ENCODE results near the gene ATP6V0A1.

Gene ATP6V0A1

DNA sequence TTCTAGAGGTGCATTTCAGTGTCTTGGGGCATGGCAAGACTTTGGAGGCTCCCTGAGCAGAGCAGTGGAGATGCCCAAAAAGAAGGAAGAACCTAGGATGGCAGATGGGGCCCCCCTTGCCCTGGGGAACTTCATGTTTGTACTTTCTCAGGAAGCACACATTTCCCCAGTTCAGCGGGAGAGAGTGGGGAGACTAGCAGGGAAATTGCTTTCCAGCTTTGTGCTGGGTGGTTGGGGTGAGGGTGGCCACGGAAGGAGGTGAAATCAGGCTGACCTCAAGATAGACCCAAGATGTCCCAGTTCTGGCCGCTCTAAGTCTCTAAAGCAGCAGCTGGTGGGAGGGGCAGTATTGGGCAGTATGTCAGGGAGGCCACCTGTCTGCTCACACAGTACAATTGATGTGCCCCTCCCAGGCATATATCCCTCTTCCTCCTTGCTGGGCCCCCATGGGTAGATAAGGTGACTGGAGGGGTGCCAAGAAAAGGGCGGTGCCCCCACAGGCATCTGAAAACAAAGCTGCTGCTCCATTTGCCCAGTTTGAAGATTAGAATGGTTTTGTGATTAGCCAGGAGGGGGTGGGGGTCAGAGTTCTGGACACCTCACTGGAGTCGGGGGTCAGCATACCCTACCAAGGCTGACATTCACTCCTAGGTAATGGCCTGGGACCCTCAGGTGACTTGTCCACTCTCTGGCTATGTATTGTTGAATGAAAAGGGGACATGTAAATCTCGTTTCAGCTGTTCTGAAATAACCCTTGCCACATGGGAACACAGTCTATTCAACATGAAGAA is 60.3 kb downstream of the ATP6V0A1 start:
- no peak for DNase-seq (ENCODE audit: low read depth in 2 of 2)

DNA sequence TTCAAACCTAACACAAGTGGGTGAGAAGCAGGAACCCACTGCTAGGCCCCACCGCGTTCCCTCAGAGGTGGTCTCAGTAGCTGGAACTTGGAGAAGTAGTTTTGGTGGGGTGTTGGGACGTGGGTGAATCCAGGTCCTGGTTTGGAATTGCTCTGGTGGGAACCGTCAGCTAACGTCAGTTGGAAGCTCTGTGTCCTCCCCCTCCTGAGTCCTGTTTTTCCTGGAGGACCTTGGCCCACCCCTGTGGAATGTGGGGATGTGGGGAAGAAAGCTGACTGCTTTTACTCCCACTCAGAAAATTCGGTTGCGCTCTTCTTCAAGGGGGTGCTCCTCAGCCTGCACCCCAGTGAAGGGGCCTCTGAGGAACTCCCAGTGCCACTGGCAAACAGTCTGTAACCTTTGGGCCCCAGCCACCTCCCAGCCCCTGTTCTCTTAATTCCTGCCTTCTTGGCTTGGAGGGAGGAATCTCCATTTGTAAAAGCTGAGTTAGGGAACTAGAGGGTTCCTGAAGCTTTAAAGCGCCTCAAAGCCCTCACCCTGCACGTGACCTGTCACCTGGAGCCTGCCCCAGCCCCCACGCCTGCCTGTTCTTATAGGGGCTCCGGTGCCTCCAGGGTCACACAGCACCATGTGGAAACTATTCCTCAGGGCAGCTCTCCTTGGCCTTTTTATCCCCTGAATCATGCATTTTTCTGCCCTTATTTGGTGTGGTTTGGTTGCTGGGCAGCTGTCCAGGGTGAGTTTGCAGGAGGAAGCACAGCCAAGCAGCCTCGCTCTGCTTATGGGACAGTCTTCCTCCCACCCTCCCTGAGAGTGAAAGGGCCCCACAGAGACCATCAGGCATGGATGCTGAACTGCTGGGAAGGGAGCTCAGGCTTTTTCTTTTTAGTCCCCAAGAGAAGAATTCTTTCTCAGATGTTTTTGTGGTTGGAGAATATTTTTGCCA is 61.1 kb downstream of the ATP6V0A1 start:
- DNase-seq (ENCODE audit: low read depth in 2 of 2), result no peak

DNA sequence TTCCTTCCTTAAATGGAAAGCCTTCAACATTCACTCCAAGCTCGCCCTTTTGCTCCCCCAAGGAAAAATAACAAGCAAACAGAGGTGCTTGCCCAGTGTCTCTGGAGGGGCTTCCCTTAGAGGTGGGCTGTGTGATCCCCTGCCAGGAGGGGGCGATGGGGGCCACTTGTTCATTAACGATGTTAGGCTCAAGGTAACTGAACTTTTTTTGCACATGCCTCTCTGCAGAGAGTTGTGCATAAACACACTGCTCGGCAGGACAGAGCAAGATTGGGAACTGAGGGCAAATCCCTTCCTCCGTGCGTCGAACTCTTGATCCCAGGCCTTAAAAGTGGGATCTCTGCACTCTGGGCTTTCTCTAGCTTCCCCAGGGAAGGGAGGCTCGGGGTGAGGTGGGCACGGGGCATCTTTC is 61.9 kb downstream of the ATP6V0A1 start:
- DNase-seq (ENCODE audit: low read depth in 2 of 2), result no peak

DNA sequence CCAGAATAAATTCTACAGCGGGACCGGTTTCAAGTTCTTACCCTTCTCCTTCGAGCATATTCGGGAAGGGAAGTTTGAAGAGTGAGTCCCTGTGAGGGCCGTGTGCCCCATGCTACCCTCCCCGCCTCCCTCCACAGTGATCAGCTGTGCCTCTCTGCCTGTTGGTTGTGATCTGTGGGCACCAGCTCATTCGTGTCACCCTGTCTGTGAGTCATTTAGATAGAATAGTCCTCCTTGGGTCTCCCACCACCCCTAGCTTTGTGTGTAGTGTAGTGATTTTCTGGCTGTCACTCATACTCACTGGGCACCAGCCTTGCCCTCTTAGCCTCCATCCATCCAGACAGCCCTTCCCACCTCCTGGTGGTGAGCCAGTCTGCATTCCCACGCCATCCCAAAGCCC is 62.4 kb downstream of the ATP6V0A1 start:
- no peak for DNase-seq (ENCODE audit: low read depth in 2 of 2)

DNA sequence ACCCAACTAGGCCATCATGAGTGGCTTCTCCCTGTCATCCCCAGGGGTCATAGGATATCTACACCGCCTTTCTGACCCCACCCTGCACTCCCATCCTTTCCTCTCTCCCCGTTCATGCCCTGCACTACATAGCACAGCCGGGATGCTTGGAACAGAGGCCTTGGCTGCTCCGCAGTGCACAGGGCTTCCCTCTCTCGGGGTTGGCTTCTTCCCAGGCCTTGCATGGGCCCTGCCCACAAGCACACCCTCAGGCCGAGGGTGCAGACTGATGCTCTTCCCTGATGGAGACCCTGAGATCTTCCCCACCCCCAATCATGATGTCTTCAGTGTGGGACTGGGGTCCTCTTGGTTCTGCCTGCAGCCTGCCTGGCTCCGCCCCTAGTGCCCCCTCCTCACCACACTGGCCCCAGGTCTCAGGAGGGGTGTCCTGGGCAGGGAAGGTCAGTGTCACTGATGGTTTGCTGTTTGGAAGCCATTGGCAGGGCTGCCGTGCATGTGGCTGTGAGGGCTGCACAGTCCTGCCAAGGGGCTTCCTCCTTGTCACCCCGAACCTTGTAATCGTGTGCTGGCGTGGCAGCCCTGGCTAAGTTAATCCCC is 63.1 kb downstream of the ATP6V0A1 start:
- no peak for DNase-seq (ENCODE audit: low read depth in 2 of 2)

DNA sequence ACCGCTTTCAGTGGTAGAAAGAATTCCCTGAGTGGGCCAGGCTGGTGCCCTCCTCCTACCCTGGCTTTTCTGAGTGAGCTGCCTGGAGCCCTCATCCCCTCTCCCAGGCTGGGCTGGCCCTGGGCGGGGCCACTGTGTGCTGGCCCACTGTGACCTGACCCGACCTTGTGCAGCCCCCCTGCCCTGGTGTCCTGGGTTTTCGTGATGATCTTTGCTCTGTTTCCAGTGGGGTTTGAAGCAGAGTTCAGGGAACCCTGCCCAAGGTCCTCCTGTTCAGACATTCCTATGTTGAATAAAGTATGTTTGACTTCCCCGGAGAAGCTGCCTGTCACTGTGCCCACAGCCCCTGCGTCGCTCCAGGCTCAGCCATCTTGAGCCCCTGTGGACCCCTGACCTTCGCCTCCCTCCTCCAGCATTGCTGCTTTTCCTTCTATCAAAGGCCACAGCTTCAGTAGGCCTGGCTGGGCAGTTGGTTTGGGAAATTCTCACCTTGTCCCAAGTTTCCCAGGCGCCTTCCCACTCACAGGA is 63.6 kb downstream of the ATP6V0A1 start:
- no peak for DNase-seq (ENCODE audit: low read depth in 2 of 2)

DNA sequence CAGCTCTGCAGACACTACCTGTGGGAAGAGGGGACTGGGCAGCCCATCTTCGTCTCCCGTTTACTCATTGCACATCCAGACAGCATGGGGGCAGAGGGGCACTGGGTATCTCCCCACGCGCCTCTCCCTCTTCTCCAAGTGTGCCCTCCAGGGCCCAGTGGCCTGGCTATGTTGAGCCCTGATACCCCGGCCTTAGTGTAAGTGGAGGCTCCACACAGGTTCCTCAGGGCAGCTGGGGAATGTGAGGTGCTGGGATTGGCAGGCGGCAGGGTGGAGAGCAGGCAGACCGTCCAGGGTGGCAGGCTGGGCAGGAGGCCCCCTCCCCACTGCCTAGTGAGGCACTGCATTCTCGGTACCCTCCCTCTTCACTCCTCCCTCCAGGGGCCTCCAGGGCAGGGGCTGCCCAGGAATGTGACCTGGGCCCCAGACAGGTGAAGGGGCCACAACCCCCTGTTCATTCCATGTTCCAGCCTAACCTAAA is 64.2 kb downstream of the ATP6V0A1 start:
- no peak for DNase-seq (ENCODE audit: low read depth in 2 of 2)

DNA sequence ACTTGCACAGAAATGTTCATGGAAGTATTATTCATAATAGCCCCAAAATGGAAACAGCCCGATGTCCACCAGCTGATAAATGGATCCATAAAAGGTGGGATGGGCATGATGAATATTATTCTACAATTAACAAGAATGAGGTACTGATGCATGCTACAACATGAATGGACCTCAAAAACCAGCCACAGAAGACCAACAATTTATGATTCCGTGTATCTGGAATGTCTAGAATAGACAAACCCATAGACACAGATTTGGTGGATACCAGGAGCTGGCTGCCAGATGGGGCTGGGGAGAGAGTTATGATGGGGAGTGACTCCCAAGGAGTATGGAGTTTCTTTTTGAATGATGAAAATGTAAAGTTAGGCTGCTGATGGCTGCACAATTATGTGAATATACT is 66.5 kb downstream of the ATP6V0A1 start:
- DNase-seq (ENCODE audit: low read depth in 2 of 2), result no peak

DNA sequence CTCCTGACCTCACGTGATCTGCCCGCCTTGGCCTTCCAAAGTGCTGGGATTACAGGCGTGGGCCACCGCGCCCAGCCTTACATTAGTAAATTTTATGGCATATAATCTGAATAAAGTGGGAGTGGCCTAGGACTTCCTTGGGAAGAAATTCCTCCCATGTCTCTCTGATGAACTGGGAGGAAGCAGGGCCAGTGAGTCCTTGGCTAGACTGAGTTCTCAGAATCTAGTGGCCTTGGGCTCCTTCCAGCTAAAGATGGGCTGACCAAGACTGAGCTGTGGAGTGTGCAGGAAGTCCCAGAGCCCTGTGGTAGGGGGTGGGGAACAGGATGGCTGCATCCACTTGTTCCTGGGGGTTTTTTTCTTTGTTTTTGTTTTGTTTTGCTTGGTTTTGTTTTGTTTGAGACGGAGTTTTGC is 67.4 kb downstream of the ATP6V0A1 start:
- DNase-seq (ENCODE audit: low read depth in 2 of 2), result no peak

DNA sequence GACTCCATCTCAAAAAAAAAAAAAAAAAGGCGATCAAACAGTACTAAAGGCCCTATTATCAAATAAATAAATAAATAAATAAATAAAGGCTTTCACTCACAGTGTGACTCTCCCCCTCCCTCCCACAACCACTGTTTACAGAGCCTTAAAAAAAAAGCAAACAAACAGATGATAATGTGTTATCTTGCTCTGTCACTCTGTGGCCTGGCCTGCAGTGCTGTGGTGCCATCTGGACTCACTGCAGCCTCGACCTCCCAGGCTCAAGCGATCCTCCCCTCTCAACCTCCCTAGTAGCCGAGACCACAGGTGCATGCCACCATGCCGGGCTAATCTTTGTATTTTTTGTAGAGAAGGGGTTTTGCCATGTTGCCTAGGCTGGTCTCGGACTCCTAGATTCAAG is 69.3 kb downstream of the ATP6V0A1 start:
- DNase-seq (ENCODE audit: low read depth in 2 of 2), result no peak

DNA sequence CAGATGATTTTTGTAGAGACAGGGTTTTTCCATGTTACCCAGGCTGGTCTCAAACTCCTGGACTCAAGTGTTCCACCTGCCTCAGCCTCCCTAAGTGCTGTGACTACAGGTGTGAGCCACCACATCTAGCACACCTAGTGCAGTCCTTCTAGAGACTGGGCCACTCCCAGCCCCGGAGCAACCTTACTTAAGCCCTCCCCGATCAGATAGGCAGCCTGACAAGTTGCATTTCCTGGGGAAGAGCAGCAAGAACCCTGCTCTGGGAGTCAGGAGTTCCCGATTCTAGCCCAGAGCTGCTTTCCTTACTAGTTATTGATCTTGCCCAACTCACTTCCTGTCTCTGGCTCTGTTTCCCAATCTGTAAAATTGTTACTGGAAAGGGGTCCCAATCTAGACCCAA is 70.4 kb downstream of the ATP6V0A1 start:
- DNase-seq (ENCODE audit: low read depth in 2 of 2), result no peak

DNA sequence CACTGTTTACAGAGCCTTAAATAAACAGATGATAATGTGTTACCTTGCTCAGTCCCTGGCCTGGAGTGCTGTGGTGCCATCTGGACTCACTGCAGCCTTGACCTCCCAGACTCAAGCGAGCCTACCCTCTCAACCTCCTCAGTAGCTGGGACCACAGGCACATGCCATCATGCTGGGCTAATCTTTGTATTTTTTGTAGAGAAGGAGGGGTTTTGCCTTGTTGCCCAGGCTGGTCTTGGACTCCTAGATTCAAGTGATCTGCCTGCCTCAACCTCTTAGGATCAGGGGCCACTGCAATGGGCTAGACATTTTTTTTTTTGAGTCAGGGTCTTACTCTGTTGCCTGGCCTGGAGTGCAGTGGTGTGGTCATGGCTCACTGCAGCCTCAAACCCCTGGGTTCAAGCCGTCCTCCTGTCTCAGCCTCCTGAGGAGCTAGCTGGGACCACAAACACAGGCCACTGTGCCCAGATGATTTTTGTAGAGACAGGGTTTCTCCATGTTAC is 72.3 kb downstream of the ATP6V0A1 start:
- DNase-seq (ENCODE audit: low read depth in 2 of 2), result no peak

DNA sequence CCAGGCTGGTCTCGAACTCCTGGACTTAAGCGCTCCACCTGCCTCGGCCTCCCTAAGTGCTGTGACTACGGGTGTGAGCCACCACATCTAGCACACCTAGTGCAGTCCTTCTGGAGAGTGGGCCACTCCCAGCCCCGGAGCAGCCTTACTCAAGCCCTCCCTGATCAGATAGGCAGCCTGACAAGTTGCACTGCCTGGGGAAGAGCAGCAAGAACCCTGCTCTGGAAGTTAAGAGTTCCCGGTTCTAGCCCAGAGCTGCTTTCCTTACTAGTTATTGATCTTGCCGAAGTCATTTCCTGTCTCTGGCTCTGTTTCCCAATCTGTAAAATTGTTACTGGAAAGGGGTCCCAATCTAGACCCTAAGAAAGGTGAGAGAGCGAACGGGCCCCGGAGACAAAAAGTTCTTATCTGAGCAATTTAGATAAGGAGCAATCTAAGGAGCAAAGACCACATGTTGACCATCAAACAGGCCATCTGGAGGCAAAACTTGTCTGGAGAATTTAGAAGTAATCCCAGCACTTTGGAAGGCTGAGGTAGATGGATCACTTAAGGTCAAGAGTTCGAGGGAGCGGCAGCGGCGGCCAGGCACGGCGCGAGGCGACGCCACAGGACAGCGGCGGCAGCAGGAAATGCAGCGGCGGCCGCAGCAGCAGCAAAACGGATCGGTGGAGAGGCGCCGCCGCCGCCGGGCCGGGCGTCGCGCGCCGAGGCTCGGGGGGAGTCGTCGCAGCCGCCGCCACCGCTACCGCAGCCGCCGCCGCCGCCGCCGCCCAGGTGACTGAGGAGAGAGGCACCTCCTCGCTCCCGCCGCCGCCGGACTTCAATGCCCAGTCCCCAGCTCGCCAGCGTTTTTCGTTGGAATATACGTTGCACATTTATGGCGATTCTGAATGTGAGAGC is 73.0 kb downstream of the ATP6V0A1 start:
- DNase-seq (ENCODE audit: low read depth in 2 of 2), result no peak

DNA sequence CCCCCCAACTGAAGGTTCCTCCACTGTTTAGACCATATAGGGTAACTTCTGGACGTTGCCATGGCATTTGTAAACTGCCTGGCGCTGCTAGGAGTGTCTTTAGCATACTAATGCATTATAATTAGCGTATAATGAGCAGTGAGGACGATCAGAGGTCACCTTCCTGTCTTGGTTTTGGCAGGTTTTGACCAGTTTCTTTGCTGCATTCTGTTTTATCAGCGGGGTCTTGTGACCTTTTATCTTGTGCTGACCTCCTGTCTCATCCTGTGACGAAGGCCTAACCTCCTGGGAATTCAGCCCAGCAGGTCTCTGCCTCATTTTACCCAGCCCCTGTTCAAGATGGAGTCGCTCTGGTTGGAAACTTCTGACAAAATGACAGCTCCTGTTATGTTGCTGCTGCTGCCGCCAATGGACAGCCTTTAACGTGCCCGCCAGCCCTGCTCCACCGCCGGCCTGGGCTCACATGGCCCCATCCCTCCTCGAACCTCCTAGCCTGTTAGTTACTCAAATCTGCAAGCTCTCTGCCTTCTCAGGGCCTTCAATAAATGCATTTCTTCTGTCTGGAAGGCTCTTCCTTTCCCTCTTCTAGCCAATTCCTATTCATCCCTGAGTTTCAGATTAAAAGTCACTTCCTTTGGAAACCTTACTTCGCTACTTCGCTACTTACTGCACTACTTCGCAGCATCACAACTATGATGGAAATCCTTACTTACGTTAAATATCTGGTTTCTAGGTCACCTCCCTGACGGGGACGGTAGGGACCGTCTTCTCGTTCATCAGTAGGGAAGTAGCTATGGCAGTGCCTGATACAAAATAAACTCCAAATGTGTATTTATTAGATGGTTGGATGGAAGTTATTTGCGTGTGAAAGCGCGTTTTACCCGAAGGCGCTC is 76.7 kb downstream of the ATP6V0A1 start:
- no peak for DNase-seq (ENCODE audit: low read depth in 2 of 2)

DNA sequence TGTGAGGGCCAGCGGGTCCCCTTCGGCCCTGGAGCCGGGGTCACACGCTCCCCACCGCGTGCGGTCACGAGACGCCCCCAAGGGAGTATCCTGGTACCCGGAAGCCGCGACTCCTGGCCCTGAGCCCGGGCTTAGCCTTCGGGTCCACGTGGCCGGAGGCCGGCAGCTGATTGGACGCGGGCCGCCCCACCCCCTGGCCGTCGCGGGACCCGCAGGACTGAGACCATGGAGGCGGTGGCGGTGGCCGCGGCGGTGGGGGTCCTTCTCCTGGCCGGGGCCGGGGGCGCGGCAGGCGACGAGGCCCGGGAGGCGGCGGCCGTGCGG is 77.3 kb downstream of the ATP6V0A1 start, which contains the start of gene NAGLU:
Gene NAGLU (plus strand): TSS at position 194 of the 324 bp plus-strand sequence. CDS start 32 bp downstream, at position 226.
- peak; percentile 65 to 74 for DNase-seq (ENCODE audit: low read depth in 2 of 2)

DNA sequence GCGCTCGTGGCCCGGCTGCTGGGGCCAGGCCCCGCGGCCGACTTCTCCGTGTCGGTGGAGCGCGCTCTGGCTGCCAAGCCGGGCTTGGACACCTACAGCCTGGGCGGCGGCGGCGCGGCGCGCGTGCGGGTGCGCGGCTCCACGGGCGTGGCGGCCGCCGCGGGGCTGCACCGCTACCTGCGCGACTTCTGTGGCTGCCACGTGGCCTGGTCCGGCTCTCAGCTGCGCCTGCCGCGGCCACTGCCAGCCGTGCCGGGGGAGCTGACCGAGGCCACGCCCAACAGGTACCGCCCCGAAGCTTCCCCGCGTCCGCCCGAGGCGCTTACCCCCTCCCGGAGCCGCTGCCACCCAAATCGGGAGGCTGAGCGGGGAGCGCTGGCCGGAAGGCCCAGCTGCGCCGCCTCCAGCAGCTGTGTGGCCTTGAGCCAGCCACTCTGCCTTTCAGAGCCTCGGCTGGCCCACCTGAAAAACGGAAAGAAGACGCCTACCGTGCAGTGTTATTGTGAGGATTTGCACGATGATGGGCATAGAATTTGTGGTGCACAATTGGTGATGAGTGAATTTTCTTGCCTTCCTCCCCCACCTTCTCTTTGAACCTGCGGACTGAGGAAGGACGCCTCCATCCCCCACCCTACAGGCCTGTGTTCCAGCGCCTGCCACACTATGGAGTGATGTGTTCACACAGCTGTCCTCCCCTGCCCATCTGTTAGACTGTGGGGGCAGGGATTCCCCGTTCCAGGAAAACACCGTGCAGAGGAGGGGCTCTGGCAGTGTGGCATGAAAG is 77.9 kb downstream of the ATP6V0A1 start:
- DNase-seq (ENCODE audit: low read depth in 2 of 2), result peak in 1 of 2 donors; percentile 43

DNA sequence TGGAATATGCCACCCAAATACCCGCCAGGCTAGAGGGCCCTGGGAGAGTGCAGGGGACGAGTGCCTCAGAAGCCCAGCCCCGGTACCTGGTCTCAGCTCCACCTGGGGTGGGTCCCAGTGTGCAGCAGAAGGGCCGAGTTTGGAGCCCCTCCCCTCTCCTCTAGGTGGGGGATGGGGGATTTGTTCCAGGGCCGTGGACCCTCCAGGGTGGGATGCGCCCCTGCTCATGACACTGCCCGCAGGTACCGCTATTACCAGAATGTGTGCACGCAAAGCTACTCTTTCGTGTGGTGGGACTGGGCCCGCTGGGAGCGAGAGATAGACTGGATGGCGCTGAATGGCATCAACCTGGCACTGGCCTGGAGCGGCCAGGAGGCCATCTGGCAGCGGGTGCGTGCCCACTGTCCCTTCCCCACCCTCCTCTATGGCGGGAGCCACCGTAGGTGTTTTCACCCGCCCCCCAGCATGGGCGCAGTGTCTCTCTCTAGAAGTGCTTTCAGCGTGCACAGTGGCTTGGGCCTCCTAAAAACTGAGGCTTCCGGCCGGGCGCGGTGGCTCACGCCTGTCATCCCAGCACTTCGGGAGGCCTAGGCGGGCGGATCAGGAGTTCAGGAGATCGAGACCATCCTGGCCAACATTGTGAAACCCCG is 78.6 kb downstream of the ATP6V0A1 start:
- no peak for DNase-seq (ENCODE audit: low read depth in 2 of 2)

DNA sequence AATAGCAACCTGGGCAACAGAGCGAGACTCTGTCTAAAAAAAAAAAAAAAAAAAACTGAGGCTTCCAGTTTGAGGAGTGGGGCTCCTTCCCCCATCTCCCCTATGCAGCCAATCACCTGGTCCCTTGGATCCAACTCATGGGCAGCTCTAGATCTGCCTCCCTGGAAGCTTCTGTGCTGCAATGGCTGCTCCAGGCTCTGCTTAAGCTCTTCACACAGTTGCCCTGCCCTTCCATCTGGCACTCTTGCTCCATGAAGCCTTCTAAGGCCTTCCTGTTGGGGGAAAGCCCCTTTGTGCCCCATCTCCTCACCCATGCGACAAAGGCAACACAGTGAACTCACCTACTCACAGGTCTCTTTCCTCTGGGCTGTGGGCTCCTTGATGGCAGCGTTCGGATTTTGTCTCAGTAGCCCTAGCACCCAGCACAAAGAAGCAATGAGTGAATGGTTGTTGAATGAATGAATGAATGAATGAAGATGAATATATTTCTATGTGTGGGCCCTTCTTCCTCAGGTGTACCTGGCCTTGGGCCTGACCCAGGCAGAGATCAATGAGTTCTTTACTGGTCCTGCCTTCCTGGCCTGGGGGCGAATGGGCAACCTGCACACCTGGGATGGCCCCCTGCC is 79.3 kb downstream of the ATP6V0A1 start:
- DNase-seq (ENCODE audit: low read depth in 2 of 2), result no peak

Measured in activated CD8-positive, alpha-beta memory T cell treated with anti-CD3 and anti-CD28 coated beads for 4 hours (primary cell).